ENCODE measurements around the gene CTNNA2. TPM values are rescaled to one million over a fixed set of nuclear protein-coding genes. Genes with fewer than 3 reads are reported as not detected.

The CTNNA2 gene
- polyA plus RNA-seq, 2 of the 4 experiments (the other 2 are of a cell fraction), result 0.50 to 0.94 TPM

DNA sequence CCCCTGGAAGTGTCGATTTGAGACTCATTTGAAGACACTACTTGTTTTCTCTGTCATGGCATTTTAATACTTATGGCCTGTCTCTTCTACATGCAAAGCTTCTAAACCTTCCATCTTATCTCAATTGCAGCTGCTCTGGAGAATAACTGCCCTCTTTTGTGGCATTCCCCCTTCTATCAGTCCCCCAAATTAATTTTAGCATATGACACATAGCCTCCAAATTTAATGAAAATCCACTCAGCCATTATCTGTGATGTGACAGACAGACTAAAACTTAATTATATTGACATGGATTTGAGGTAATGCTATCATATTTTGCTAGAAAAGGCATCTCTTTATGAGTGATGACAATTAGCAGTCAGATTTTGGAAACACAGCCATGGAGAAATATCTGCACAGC is 720.5 kb downstream of the CTNNA2 start:
- no peak overlapping the region for H3K4me3 ChIP-seq
- no peak overlapping the region for H3K27ac ChIP-seq
- WGBS (ENCODE audit: missing lambda C conversion rate), result 0% methylated on average over 1 of the region's 1 CpG
- no peak for DNase-seq (ENCODE audit: low read depth in 1 of 2, low spot score in 1 of 2)
- ATAC-seq, result no peak
- H3K4me1 ChIP-seq, result no peaks in the 10 kb centered on the region
- CTCF ChIA-PET, result no interaction called here
- no peak overlapping the region for H3K4me2 ChIP-seq
- H3K9me3 ChIP-seq, result no peaks in the 10 kb centered on the region; the same call in 2 of the 3 replicates
- POLR2A ChIA-PET, result no interaction called here
- FAIRE-seq, result no peak
- TF ChIP-seq RAD21 (conservative IDR thresholded peaks at IDR 0.05 in 1 of 2, IDR thresholded peaks at IDR 0.05 in 1 of 2), result no peak
- no peak for TF ChIP-seq MYC (IDR thresholded peaks at IDR 0.05; ENCODE audit: borderline replicate concordance, low read length)
- TF ChIP-seq KDM1A (IDR thresholded peaks at IDR 0.05; ENCODE audit: low read depth), result no peak
- TF ChIP-seq, protein P1, sequence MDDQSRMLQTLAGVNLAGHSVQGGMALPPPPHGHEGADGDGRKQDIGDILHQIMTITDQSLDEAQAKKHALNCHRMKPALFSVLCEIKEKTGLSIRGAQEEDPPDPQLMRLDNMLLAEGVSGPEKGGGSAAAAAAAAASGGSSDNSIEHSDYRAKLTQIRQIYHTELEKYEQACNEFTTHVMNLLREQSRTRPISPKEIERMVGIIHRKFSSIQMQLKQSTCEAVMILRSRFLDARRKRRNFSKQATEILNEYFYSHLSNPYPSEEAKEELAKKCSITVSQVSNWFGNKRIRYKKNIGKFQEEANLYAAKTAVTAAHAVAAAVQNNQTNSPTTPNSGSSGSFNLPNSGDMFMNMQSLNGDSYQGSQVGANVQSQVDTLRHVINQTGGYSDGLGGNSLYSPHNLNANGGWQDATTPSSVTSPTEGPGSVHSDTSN (IDR thresholded peaks at IDR 0.05), result no peak
- TF ChIP-seq SREBF2 (IDR thresholded peaks at IDR 0.05), result no peak
- TF ChIP-seq POLR2A (IDR thresholded peaks at IDR 0.05; ENCODE audit: low read length), result no peak
- TF ChIP-seq, protein P2, sequence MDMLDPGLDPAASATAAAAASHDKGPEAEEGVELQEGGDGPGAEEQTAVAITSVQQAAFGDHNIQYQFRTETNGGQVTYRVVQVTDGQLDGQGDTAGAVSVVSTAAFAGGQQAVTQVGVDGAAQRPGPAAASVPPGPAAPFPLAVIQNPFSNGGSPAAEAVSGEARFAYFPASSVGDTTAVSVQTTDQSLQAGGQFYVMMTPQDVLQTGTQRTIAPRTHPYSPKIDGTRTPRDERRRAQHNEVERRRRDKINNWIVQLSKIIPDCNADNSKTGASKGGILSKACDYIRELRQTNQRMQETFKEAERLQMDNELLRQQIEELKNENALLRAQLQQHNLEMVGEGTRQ (IDR thresholded peaks at IDR 0.05), result no peak
- TF ChIP-seq BHLHE40 (IDR thresholded peaks at IDR 0.05; ENCODE audit: low read depth, low read length), result no peak

DNA sequence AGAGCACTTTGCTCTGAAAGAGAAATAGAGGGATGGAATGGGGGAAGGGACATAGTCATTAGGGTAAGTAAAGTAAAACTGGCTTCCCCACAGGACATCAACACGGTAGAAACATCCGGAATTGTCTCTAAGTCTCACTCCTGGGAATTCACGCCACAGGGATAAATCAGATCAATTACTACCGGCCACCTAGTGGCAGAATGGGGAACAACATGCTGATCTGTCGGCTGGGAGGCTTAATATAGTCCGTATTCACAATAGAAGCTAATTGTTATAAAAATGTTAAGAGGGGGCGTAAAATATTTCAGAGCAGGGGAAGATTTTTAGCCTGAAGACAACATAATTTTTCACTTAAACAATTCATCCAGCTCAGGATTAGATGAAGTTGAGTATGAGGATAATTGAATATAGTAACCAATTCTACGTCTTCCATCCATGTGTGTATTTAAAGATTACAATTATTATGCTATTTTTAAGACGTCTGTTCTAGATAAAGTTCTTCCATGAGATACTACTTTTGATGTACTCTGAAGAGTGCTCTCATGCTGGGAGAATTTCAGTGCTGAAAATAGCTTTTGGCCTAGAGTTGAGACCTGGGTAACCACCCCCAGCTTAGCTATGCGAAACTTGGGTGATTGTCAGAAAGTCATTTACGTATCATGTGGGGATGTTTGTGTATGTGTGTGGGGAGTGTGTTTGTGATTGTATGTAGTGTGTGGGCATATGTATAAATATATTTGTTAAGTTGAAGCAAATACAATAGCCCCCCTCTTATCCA is 726.0 kb downstream of the CTNNA2 start:
- TF ChIP-seq, protein P3, sequence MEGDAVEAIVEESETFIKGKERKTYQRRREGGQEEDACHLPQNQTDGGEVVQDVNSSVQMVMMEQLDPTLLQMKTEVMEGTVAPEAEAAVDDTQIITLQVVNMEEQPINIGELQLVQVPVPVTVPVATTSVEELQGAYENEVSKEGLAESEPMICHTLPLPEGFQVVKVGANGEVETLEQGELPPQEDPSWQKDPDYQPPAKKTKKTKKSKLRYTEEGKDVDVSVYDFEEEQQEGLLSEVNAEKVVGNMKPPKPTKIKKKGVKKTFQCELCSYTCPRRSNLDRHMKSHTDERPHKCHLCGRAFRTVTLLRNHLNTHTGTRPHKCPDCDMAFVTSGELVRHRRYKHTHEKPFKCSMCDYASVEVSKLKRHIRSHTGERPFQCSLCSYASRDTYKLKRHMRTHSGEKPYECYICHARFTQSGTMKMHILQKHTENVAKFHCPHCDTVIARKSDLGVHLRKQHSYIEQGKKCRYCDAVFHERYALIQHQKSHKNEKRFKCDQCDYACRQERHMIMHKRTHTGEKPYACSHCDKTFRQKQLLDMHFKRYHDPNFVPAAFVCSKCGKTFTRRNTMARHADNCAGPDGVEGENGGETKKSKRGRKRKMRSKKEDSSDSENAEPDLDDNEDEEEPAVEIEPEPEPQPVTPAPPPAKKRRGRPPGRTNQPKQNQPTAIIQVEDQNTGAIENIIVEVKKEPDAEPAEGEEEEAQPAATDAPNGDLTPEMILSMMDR (IDR thresholded peaks at IDR 0.05), result peak; percentile 35; the same call in 2 of the 3 replicates
- TF ChIP-seq RAD21 (conservative IDR thresholded peaks at IDR 0.05 in 1 of 2, IDR thresholded peaks at IDR 0.05 in 1 of 2), result peak in 1 of 2 experiments; percentile 21; a peak in 1 of 5 replicates
- no peak for TF ChIP-seq POLR2A (IDR thresholded peaks at IDR 0.05; ENCODE audit: low read length)
- DNase-seq (ENCODE audit: low read depth in 1 of 2, low spot score in 1 of 2), result peak; percentile 5 to 35
- Histone ChIP-seq H3K27ac (no peak overlapping the region), H3K4me2 (no peak overlapping the region), H3K9me3 (no peaks in the 10 kb centered on the region; the same call in 2 of the 3 replicates), H3K4me1 (no peaks in the 10 kb centered on the region), H3K4me3 (no peak overlapping the region)
- POLR2A ChIA-PET, result no interaction called here
- CTCF ChIA-PET, result interaction anchor here (0.7 to 1.5 kb wide), 3 partner anchors 10 to 18 kb away, joined by 3 to 6 read pairs (median 6); no protein-coding TSS in a partner anchor
- peak in 1 of 2 experiments; percentile 77; a peak in 3 of 6 replicates for ATAC-seq
- 24% methylated on average over 11 of the region's 11 CpGs for WGBS (ENCODE audit: missing lambda C conversion rate)
- no peak for FAIRE-seq

DNA sequence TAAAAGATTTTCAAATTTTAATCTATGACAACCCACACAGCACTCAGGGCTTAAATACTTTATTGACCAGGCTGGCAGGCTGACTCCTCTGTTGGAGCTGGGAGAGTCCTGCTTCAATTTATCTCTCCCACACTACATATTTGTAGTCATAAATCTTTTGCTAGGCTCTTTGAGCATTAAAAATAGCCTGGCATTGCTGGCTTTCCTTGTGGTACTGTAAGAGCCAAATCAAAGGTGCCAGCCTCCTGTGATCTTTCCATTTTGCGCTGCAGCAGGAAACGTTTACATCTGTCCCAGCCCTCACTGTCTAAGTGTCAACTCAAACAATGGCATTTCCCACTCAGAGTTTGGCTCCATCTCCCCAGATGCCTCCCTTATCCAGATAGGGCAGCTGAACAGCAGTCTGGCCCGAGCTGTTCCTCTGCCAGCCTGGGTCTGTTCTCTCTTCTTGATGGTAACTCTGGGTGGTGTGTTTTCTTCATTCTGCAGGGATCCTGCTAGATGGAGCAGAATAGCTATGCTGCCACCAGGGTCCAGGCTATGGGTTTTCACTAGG is 729.6 kb downstream of the CTNNA2 start:
- 7% methylated on average over 3 of the region's 3 CpGs for WGBS (ENCODE audit: missing lambda C conversion rate)
- no peak overlapping the region for H3K4me3 ChIP-seq
- ChIA-PET CTCF (interaction anchor here (1.8 kb wide), 1 partner anchor 15 kb away, joined by 3 read pairs; no protein-coding TSS in a partner anchor), POLR2A (no interaction called here)
- H3K4me1 ChIP-seq, result no peaks in the 10 kb centered on the region
- FAIRE-seq, result no peak
- no peak overlapping the region for H3K4me2 ChIP-seq
- H3K9me3 ChIP-seq, result no peaks in the 10 kb centered on the region
- DNase-seq (ENCODE audit: low read depth in 1 of 2, low spot score in 1 of 2), result no peak
- TF ChIP-seq, protein P4, sequence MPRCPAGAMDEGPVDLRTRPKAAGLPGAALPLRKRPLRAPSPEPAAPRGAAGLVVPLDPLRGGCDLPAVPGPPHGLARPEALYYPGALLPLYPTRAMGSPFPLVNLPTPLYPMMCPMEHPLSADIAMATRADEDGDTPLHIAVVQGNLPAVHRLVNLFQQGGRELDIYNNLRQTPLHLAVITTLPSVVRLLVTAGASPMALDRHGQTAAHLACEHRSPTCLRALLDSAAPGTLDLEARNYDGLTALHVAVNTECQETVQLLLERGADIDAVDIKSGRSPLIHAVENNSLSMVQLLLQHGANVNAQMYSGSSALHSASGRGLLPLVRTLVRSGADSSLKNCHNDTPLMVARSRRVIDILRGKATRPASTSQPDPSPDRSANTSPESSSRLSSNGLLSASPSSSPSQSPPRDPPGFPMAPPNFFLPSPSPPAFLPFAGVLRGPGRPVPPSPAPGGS (IDR thresholded peaks at IDR 0.05), result no peak
- TF ChIP-seq EP300 (IDR thresholded peaks at IDR 0.05), result no peak
- TF ChIP-seq SREBF2 (IDR thresholded peaks at IDR 0.05), result no peak
- no peak for TF ChIP-seq ESRRA (IDR thresholded peaks at IDR 0.05; ENCODE audit: borderline replicate concordance, low read length)
- no peak overlapping the region for H3K27ac ChIP-seq
- ATAC-seq, result no peak

Data from A549 (cell line).